GM19193 (cell line): Measurements from ENCODE around the gene NFKBIE.

Experiments used
- POLR2A ChIP-seq: IDR thresholded peaks from 4 replicates; pipeline ENCODE4 v1.6.1; 2011; ENCODE audit not compliant: insufficient read depth, insufficient read length; ENCODE audit errors: extremely low read depth

NFKBIE gene

GRCh38 chr6:44284121-44284520, 18.8 kb upstream of the NFKBIE start:
- TF ChIP-seq POLR2A = no peak

- TF ChIP-seq POLR2A = no peak
Measured at GRCh38 chr6:44278774-44279697, 13.7 kb upstream of the NFKBIE start.

GRCh38 chr6:44278315-44278714, 13.0 kb upstream of the NFKBIE start:
- TF ChIP-seq POLR2A = no peak

- no peak for TF ChIP-seq POLR2A
Measured at GRCh38 chr6:44277763-44278162, 12.4 kb upstream of the NFKBIE start.

- no peak for TF ChIP-seq POLR2A
Measured at GRCh38 chr6:44276667-44277640, 11.6 kb upstream of the NFKBIE start.

- TF ChIP-seq POLR2A = no peak
Measured at GRCh38 chr6:44275749-44276648, 10.6 kb upstream of the NFKBIE start.

GRCh38 chr6:44275271-44275748, 10.0 kb upstream of the NFKBIE start:
- no peak for TF ChIP-seq POLR2A

- no peak for TF ChIP-seq POLR2A
Measured at GRCh38 chr6:44273617-44274016, 8.3 kb upstream of the NFKBIE start.

GRCh38 chr6:44272999-44273566, 7.7 kb upstream of the NFKBIE start:
- no peak for TF ChIP-seq POLR2A

GRCh38 chr6:44272529-44272928, 7.2 kb upstream of the NFKBIE start:
- no peak for TF ChIP-seq POLR2A

GRCh38 chr6:44271914-44272313, 6.6 kb upstream of the NFKBIE start:
- TF ChIP-seq POLR2A = no peak

GRCh38 chr6:44271406-44271723, 6.0 kb upstream of the NFKBIE start:
- TF ChIP-seq POLR2A = no peak

GRCh38 chr6:44270526-44271405, 5.4 kb upstream of the NFKBIE start:
- no peak for TF ChIP-seq POLR2A

- TF ChIP-seq POLR2A = no peak
Measured at GRCh38 chr6:44269921-44270525, 4.7 kb upstream of the NFKBIE start, which contains the start of gene TMEM151B. Gene TMEM151B, plus strand, starts transcription at chr6:44270450. Its CDS starts 293 bp downstream, at chr6:44270743.
